HG02588 (cell line): ENCODE measurements around the gene ABCA10.
"Not testable (repeated sequence)": the region's sequence is repeated elsewhere in the genome, so short reads cannot be mapped to it uniquely, and the experiment has no call there.

Experiments
- ATAC-seq: cut with Tn5 transposase; IDR thresholded peaks from one replicate; pipeline ENCODE4 v1.9.1; 2021; ENCODE audit warnings: mild to moderate bottlenecking, moderate library complexity; ENCODE audit not compliant: unreplicated experiment

The ABCA10 gene

GRCh38 chr17:69173118-69173517 lies 55.5 kb downstream of the ABCA10 start:
- no peak for ATAC-seq

GRCh38 chr17:69170377-69170776 lies 58.2 kb downstream of the ABCA10 start:
- no peak for ATAC-seq

GRCh38 chr17:69168642-69169041 lies 60.0 kb downstream of the ABCA10 start:
- ATAC-seq: not testable (repeated sequence)

- no peak for ATAC-seq
Observed at GRCh38 chr17:69166957-69167356, 61.7 kb downstream of the ABCA10 start.

GRCh38 chr17:69164206-69164605 lies 64.4 kb downstream of the ABCA10 start:
- ATAC-seq: no peak

DNA sequence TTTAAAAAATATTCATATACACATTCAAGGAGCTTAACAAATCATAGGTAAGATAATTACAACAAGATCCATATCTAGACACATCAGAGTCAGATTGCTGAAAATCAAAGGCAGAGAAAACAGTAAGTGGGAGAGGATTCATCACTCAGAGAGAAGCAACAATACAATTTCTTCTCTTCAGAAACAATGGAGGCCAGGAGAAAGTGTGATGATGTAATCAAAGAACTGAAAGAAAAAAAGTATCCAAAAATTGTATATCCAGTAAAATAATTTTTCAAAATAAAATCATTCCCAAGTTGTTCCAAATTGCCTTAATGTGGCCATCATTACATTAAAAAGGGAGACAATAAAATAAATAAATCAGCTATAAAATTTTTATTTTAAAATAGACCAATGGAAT lies 69.2 kb downstream of the ABCA10 start:
- no peak for ATAC-seq

- no peak for ATAC-seq
Observed at GRCh38 chr17:69154267-69154666, 74.4 kb downstream of the ABCA10 start.

GRCh38 chr17:69150333-69150732 lies 78.3 kb downstream of the ABCA10 start:
- no peak for ATAC-seq

- no peak for ATAC-seq
Observed at GRCh38 chr17:69147460-69147859, 81.2 kb downstream of the ABCA10 start.

DNA sequence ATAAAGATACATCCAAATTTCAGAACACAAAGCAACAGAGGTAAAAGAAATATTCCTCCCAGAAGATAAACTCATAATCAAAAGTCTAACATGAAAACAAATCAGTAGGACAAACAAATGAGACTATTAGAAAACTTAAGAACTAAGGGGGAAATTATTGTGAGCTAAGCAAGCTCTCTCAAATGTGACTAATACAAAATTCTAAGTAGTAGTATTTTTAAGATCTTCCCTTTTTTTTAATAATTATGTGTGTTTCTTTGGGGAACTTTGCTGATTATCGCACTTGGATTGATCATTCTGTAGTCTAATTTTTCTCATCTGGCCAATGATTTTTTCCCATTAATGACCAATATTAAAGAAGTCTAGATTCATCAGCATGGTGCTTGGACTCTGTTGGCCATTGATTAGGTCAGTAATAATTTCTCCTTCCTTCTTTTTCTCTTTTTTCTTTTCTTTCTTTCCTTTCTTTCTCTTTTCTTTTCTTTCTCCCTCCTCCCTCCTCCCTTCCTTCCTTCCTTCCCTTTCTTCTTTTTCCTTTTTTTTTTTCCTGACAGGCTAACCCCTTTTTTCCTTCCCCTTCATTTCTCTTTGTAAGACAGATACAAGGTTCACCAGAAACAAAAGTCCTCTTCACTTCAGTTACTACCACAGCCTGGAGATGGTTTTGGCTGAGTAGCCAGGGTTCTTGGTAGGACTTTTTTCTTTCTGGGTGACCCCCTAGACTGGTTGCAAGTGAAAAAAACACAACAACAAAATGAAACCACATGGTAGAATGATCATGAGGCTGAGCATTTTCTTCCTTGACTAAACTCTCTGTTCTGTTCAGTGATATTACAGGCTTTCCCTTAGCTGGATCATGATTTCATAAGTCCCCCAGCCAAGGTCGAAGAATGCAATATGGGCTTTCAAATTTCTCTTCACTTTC lies 84.0 kb downstream of the ABCA10 start:
- ATAC-seq: no peak

- no peak for ATAC-seq
Observed at GRCh38 chr17:69143683-69144231, 84.9 kb downstream of the ABCA10 start.

DNA sequence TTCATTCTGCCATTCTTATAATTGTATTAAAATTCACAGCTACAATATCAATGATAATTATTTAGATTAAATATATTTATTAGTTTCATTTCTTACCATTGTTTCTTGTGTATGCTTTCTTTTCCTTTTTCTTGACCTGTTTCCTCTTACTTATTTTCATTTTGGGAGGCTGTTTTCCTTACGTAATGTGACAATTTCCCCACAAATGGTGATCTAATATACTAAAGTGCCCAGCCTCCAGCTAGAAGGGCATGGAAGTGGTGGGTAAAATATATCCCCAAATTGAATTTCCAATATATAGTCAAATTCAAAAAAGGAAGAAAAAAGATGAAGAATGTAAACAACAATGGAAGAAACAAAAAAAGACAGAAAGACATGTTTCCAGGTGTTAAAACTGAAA lies 85.5 kb downstream of the ABCA10 start:
- ATAC-seq: no peak

DNA sequence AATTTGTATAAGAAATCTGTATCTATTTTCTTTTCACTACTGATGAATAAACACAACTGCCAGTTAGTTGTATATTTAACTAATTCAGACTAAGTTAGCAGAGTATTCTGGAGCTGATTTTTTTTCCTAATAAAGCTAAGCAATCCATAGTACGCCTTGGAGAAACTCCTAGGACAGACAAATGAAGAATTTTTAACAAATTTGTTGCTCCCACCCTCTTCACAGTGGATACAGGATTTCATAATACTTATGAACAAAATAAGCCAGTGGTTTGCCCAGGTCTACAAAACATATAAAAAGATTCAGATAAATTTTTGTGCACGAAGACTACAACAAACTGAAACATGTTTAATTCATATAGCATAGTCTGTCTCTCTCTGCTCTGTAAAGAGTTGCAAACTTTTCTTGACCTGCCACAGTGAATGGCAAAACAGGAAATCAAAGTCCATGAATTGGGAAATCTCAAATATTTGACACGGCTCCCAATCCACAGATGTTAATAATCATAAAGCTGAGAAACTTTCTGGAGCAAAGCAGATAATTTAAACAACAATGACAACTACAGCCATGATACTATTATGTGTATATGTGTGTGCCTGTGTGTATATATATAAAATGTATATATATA lies 86.3 kb downstream of the ABCA10 start:
- ATAC-seq: no peak

- no peak for ATAC-seq
Observed at GRCh38 chr17:69141431-69142174, 87.0 kb downstream of the ABCA10 start, which contains the start of gene ABCA6. Gene ABCA6, minus strand, starts transcription at chr17:69141895. Its CDS starts 1,192 bp downstream, at chr17:69140703.

DNA sequence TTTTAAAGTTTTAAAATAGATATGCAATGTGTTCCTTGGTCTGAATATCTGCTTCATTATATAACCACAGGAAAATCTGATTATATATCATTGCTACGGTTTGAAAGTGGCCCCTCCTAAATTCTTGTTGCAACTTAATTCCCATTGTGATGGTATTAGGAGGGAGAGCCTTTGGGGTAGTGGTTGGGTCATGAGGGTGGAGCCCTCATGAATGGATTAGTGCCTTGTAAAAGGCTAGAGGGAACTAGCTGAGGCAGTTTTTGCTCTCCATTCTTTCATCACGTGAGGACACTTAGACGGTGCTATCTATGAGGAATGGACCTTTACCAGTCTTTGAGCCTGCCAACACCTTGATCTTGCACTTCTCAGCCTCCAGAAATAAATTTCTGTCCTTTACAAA lies 94.5 kb downstream of the ABCA10 start:
- no peak for ATAC-seq

GRCh38 chr17:69130627-69131296 lies 97.9 kb downstream of the ABCA10 start:
- ATAC-seq: no peak

DNA sequence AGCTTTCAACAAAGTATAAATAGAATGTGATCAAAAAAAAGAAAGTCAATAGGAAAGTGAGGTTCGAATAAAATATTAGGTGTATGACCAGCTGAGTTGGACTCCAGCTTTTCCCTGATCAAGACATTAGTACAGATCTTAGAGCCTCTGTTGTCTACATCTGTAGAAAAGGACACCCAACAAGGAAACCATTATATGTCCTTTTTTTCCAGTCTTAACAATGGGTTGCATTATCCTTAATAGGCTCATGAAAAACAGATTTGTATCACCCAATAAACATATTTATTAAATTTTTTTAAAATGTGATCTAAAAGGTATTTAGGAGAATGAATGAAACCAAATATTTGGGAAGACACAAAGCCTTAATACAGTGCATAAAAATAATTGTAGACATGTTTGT lies 105.0 kb downstream of the ABCA10 start:
- ATAC-seq: no peak

DNA sequence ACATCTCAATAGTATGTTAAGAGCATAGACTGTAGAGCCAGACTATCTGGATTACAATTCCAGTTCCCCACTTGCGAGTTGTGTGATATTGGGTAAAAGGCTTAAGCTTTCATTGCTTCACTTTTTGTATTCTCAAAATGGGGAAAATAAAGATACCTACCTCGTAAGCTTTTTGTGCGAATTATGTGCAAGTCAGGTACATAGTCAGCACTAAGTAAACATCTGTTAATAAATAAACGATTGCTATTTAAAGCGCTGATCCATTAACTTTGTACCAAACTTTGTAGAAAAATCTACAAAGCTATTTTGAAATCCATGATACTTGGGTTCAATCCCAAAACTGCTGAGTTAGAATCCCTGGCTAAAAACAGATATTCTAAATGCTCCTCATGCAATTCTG lies 106.6 kb downstream of the ABCA10 start:
- no peak for ATAC-seq

DNA sequence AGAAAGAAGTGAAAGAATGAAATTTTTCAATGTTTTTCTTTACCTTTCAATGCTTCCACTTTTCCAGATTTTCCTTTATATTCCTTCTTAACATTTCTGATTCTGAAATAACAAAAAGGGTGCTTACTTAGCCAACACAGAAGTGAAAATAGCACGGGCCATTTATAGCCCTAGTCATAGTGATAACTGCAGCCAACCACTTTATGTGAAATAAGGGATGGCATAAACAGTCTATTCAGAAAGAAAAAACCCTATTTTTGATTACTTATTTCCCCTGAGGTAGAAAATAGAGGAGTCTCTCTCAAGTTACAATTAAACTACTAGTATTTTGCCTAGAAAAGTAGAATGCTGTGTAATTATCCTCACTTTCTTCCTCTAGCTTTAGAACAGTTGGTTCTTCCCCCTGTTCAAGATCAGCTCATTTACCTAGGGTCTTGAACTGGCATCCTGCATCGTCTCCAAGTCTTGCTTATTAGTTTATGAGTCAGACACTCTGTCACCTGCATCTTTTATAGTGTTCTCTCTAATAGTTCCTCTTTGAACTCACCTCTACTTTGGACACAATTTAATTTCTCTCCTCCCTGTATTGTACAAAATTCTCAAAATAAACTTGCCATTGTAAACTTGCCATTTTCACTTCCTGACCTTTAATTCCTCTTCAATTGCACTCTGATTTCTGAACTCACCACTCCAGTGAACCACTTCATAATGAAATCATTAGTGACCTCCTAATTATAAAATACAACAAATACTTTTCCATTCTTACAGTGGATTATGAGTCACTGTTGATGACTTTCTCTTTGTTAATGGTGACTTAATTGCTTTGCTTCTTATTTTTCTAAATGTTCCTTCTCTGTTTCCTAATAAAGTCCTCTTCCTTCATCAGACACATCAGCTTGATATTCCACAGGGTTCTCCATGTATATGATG lies 110.5 kb downstream of the ABCA10 start:
- peak; percentile 42 for ATAC-seq

DNA sequence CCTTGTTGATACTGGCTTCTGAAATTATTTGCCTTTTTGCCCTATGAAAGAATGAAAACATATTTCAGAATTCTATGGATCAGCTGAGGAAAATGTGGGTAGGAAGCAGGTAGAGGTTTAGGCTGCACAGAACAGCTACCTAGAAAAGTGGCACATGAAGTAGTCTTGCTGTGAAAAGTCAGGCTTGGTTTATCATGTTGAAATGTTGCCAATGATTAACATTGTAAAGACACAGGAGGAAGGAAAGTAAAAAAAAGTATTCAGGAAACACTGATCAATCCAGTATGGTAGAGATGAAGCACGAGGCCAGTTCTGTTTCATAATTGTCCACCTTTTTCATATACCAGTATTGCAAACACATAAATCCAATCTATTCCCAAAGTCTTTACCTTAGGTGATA lies 116.8 kb downstream of the ABCA10 start:
- ATAC-seq: no peak
